Liver (tissue), 9 donors: ENCODE results near the gene HEPN1. TPM values are rescaled to one million over a fixed set of nuclear protein-coding genes. Genes with fewer than 3 reads are reported as not detected.

Experiments used
- DNase-seq: peaks from one replicate; pipeline ENCODE4 v3.0.0-alpha.2; 2017; ENCODE audit warnings: low spot score
- H3K27ac ChIP-seq, 2 donors: one replicate each; pipeline ENCODE4 v1.7.0; 2013; ENCODE audit warnings: inconsistent platforms in 2 of 2, low read length in 2 of 2, control low read depth in 1 of 2, low read depth in 1 of 2, mild to moderate bottlenecking in 1 of 2
- H3K27me3 ChIP-seq, 4 donors: one replicate each; pipeline versions ENCODE4 v1.6.1 to v1.7.0; 2013; ENCODE audit warnings: low read length in 3 of 4, inconsistent platforms in 1 of 4, mild to moderate bottlenecking in 1 of 4, moderate library complexity in 1 of 4; ENCODE audit not compliant: control insufficient read depth in 4 of 4, insufficient read depth in 4 of 4
- H3K36me3 ChIP-seq, 4 donors: one replicate each; pipeline versions ENCODE4 v1.6.1 to v1.7.0; 2013; ENCODE audit warnings: low read length in 3 of 4, mild to moderate bottlenecking in 3 of 4, low read depth in 1 of 4, moderate library complexity in 1 of 4; ENCODE audit not compliant: control insufficient read depth in 4 of 4, insufficient read depth in 3 of 4
- H3K4me1 ChIP-seq, 4 donors: one replicate each; pipeline versions ENCODE4 v1.6.1 to v1.7.0; 2013; ENCODE audit warnings: low read length in 3 of 4, mild to moderate bottlenecking in 3 of 4, moderate library complexity in 1 of 4; ENCODE audit not compliant: control insufficient read depth in 4 of 4, insufficient read depth in 4 of 4
- H3K4me3 ChIP-seq, 3 donors: one replicate each; pipeline versions ENCODE4 v1.6.1 to v1.7.0; 2013; ENCODE audit warnings: low read length in 3 of 3, control low read depth in 1 of 3, low read depth in 1 of 3, mild to moderate bottlenecking in 1 of 3
- H3K9ac ChIP-seq, 2 donors: one replicate each; pipeline ENCODE4 v1.7.0; 2013; ENCODE audit warnings: low read length in 2 of 2, mild to moderate bottlenecking in 2 of 2, moderate library complexity in 2 of 2, control low read depth in 1 of 2, low read depth in 1 of 2
- H3K9me3 ChIP-seq, 4 donors: one replicate each; pipeline versions ENCODE4 v1.6.1 to v1.7.0; 2013; ENCODE audit warnings: low read length in 3 of 4; ENCODE audit not compliant: control insufficient read depth in 4 of 4
- EGR1 ChIP-seq, 2 donors: IDR thresholded peaks; 2 replicates each; pipeline ENCODE4 v1.6.1; 2016 to 2018; ENCODE audit warnings: antibody characterized with exemption in 2 of 2, low read depth in 2 of 2
- FOXA2 ChIP-seq: IDR thresholded peaks from 2 replicates; pipeline ENCODE4 v1.6.1; 2016; ENCODE audit warnings: antibody characterized with exemption
- GABPA ChIP-seq, 2 donors: IDR thresholded peaks in 1 of 2; conservative IDR thresholded peaks in 1 of 2; 2 replicates each; pipeline ENCODE4 v1.6.1; 2016; ENCODE audit warnings: antibody characterized with exemption in 2 of 2, mild to moderate bottlenecking in 1 of 2, moderate library complexity in 1 of 2
- HNF4A ChIP-seq, 2 donors: conservative IDR thresholded peaks; 2 replicates each; pipeline ENCODE4 v1.6.1; 2016; ENCODE audit warnings: antibody characterized with exemption in 2 of 2, mild to moderate bottlenecking in 2 of 2
- JUND ChIP-seq, 2 donors: IDR thresholded peaks; 2 replicates each; pipeline ENCODE4 v1.6.1; 2016; ENCODE audit warnings: antibody characterized with exemption in 2 of 2
- NR2F2 ChIP-seq: IDR thresholded peaks from 2 replicates; pipeline ENCODE4 v1.6.1; 2016; ENCODE audit warnings: antibody characterized with exemption
- RAD21 ChIP-seq, 2 donors: IDR thresholded peaks; 2 replicates each; pipeline ENCODE4 v1.6.1; 2016; ENCODE audit warnings: antibody characterized with exemption in 2 of 2, mild to moderate bottlenecking in 2 of 2
- SP1 ChIP-seq: IDR thresholded peaks from 2 replicates; pipeline ENCODE4 v1.6.1; 2018; ENCODE audit warnings: antibody characterized with exemption, mild to moderate bottlenecking
- TAF1 ChIP-seq: conservative IDR thresholded peaks from 2 replicates; pipeline ENCODE4 v1.6.1; 2016; ENCODE audit warnings: antibody characterized with exemption, mild to moderate bottlenecking
- WGBS: extraction: QIAGEN DNeasy Blood & Tissue Kit; methylation state at CpG from one replicate; pipeline ENCODE4 v1.1.7; 2013; 5-methylcytosine and 5-hydroxymethylcytosine counted together
- polyA plus RNA-seq, 2 donors: library from polyadenylated mRNA; stranded (reverse) in 1 of 2; unstranded in 1 of 2; fragments of 200-250 nt in 1 of 2; fragments of >200 nt in 1 of 2; fragmentation: Nextera tagmentation in 1 of 2; extraction: Ambion mirVana in 1 of 2; gene quantifications; one replicate each; pipeline versions ENCODE4 v1.2.1 to v1.2.3, GENCODE V29; 2013 to 2015
- total RNA-seq, 2 donors: library from RNA; depleted of rRNA; stranded (reverse); fragments of >200 nt; gene quantifications; one replicate each; pipeline ENCODE4 v1.2.3, GENCODE V29; 2014
- TF ChIP-seq, protein P1 (sequence below): IDR thresholded peaks from 2 replicates; pipeline ENCODE4 v1.6.1; 2016; ENCODE audit warnings: antibody characterized with exemption
- TF ChIP-seq, protein P2 (sequence below): fragments of 150-350 bp; IDR thresholded peaks from 2 replicates; pipeline ENCODE4 v1.5.1; 2017; ENCODE audit warnings: improper control_type of control experiment, low read depth, low read length; ENCODE audit not compliant: missing input control
- TF ChIP-seq, protein P3 (sequence below): IDR thresholded peaks from 2 replicates; pipeline ENCODE4 v1.6.1; 2016; ENCODE audit warnings: antibody characterized with exemption, mild to moderate bottlenecking
- TF ChIP-seq, protein P4 (sequence below): IDR thresholded peaks from 2 replicates; pipeline ENCODE4 v1.6.1; 2016; ENCODE audit warnings: antibody characterized with exemption
- TF ChIP-seq, protein P5 (sequence below): IDR thresholded peaks from 2 replicates; pipeline ENCODE4 v1.6.1; 2016; ENCODE audit warnings: antibody characterized with exemption
- donor health status: healthy.
- donor health status: healthy.
- donor health status: healthy.
- donor health status: healthy.
- donor health status: healthy.

Gene HEPN1
- total and polyA plus RNA-seq, 4 donors: 0.22 to 2.6 TPM; not detected in 2

DNA sequence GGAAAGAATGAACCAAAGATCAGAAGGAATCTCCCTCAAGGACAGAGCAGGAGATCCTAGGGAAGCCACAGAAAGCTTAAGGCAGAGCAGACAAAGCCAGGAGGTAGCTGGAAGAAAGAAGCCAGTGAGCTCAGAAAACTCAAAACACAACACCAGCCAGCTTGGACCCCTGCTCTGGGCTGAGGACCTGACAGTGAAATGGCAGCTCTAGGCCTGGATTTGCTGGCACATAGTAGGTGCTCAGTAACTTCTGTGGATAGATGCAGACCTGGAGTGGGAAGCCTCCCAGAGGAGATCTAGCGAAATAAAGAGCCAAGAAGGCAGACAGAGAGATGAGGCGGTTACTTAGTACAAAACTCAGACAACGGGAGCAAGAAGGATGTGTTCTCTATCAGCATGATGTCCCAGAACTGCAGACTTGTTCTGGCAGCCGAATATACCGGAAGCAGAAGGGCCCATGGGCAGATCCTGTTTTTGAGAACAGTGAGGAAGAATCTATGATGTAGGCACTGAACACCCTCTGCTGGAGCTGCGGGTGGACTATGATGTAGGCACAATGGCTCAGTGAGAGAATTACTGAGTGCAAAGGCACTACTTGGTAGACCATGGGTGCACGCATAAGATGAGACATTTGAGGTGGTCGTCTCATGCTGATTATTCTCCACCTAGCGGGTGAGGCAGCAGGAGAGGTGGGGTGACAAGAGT, 26.1 kb upstream of the HEPN1 start:
- Histone ChIP-seq H3K27me3 (no peaks in the 10 kb centered on the region), H3K27ac (no peak overlapping the region), H3K36me3 (no peaks in the 10 kb centered on the region), H3K4me1 (peaks cover 0 to 6% (median 1%) of the 10 kb centered on the region in 4 donors), H3K9me3 (no peaks in the 10 kb centered on the region), H3K9ac (no peak overlapping the region), H3K4me3 (no peak overlapping the region)
- no peak for DNase-seq
- TF ChIP-seq FOXA2: no peak
- TF ChIP-seq RAD21 (IDR thresholded peaks at IDR 0.05): peak; percentile 21 to 32
- TF ChIP-seq, protein P1, sequence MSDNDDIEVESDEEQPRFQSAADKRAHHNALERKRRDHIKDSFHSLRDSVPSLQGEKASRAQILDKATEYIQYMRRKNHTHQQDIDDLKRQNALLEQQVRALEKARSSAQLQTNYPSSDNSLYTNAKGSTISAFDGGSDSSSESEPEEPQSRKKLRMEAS: no peak
- peak; percentile 15 for TF ChIP-seq SP1
- TF ChIP-seq, protein P2, sequence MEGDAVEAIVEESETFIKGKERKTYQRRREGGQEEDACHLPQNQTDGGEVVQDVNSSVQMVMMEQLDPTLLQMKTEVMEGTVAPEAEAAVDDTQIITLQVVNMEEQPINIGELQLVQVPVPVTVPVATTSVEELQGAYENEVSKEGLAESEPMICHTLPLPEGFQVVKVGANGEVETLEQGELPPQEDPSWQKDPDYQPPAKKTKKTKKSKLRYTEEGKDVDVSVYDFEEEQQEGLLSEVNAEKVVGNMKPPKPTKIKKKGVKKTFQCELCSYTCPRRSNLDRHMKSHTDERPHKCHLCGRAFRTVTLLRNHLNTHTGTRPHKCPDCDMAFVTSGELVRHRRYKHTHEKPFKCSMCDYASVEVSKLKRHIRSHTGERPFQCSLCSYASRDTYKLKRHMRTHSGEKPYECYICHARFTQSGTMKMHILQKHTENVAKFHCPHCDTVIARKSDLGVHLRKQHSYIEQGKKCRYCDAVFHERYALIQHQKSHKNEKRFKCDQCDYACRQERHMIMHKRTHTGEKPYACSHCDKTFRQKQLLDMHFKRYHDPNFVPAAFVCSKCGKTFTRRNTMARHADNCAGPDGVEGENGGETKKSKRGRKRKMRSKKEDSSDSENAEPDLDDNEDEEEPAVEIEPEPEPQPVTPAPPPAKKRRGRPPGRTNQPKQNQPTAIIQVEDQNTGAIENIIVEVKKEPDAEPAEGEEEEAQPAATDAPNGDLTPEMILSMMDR: no peak
- peak; percentile 46 for TF ChIP-seq NR2F2
- TF ChIP-seq, protein P3, sequence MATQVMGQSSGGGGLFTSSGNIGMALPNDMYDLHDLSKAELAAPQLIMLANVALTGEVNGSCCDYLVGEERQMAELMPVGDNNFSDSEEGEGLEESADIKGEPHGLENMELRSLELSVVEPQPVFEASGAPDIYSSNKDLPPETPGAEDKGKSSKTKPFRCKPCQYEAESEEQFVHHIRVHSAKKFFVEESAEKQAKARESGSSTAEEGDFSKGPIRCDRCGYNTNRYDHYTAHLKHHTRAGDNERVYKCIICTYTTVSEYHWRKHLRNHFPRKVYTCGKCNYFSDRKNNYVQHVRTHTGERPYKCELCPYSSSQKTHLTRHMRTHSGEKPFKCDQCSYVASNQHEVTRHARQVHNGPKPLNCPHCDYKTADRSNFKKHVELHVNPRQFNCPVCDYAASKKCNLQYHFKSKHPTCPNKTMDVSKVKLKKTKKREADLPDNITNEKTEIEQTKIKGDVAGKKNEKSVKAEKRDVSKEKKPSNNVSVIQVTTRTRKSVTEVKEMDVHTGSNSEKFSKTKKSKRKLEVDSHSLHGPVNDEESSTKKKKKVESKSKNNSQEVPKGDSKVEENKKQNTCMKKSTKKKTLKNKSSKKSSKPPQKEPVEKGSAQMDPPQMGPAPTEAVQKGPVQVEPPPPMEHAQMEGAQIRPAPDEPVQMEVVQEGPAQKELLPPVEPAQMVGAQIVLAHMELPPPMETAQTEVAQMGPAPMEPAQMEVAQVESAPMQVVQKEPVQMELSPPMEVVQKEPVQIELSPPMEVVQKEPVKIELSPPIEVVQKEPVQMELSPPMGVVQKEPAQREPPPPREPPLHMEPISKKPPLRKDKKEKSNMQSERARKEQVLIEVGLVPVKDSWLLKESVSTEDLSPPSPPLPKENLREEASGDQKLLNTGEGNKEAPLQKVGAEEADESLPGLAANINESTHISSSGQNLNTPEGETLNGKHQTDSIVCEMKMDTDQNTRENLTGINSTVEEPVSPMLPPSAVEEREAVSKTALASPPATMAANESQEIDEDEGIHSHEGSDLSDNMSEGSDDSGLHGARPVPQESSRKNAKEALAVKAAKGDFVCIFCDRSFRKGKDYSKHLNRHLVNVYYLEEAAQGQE: no peak
- TF ChIP-seq TAF1: no peak
- TF ChIP-seq, protein P4, sequence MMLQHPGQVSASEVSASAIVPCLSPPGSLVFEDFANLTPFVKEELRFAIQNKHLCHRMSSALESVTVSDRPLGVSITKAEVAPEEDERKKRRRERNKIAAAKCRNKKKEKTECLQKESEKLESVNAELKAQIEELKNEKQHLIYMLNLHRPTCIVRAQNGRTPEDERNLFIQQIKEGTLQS: no peak
- 78% methylated on average over 9 of the region's 9 CpGs for WGBS

DNA sequence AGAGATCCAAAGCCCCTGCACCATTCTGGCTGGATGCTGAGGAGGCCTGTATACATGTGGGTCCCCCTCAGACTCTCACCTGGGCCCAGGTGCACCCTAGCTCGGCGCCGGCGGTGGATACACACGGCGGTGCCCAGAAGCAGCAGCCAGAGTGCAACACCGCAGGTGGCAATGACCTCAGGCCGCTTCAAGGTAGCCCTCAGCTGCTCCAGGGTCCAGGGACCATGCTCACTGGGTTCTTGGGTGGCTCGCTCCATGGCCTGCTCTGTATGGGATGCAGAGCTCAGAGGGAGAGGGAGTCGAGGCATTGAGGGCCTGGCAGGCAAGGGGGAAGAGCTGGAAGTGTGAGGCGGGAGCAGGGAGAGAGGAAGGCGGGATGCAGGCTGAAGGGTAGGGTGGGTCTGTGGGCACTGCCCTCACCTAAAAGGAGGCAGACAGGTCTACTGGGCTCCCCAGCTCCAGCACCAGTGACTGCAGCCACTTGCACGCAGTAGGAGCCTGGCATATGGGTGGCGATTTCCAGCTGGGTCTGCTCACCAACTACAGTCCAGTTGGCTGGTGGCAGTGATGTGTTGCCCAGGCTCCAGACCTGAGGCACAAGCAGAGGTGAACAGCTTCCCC, 25.2 kb upstream of the HEPN1 start:
- H3K4me1 ChIP-seq: peaks cover 0 to 9% (median 1%) of the 10 kb centered on the region in 4 donors
- DNase-seq: no peak
- no peak overlapping the region for H3K9ac ChIP-seq
- H3K27me3 ChIP-seq: no peaks in the 10 kb centered on the region
- WGBS: 87% methylated on average over 14 of the region's 14 CpGs
- no peaks in the 10 kb centered on the region for H3K36me3 ChIP-seq
- TF ChIP-seq RAD21 (IDR thresholded peaks at IDR 0.05) (no peak), EGR1 (IDR thresholded peaks at IDR 0.05; ENCODE audit: low read depth in 2 of 2) (no peak), JUND (IDR thresholded peaks at IDR 0.05) (no peak), SP1 (no peak), HNF4A (conservative IDR thresholded peaks at IDR 0.05) (no peak), GABPA (IDR thresholded peaks at IDR 0.05 in 1 of 2, conservative IDR thresholded peaks at IDR 0.05 in 1 of 2) (no peak)
- TF ChIP-seq, protein P2: no peak
- TF ChIP-seq, protein P3: no peak
- TF ChIP-seq, protein P5, sequence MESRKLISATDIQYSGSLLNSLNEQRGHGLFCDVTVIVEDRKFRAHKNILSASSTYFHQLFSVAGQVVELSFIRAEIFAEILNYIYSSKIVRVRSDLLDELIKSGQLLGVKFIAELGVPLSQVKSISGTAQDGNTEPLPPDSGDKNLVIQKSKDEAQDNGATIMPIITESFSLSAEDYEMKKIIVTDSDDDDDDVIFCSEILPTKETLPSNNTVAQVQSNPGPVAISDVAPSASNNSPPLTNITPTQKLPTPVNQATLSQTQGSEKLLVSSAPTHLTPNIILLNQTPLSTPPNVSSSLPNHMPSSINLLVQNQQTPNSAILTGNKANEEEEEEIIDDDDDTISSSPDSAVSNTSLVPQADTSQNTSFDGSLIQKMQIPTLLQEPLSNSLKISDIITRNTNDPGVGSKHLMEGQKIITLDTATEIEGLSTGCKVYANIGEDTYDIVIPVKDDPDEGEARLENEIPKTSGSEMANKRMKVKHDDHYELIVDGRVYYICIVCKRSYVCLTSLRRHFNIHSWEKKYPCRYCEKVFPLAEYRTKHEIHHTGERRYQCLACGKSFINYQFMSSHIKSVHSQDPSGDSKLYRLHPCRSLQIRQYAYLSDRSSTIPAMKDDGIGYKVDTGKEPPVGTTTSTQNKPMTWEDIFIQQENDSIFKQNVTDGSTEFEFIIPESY: no peak
- no peak overlapping the region for H3K4me3 ChIP-seq
- H3K27ac ChIP-seq: no peak overlapping the region
- no peaks in the 10 kb centered on the region for H3K9me3 ChIP-seq
